ENCODE measurements around the gene RNASE2. TPM values are rescaled to one million over a fixed set of nuclear protein-coding genes. Genes with fewer than 3 reads are reported as not detected.
"Not testable (repeated sequence)": the region's sequence is repeated elsewhere in the genome, so short reads cannot be mapped to it uniquely, and the experiment has no call there.

Gene RNASE2
- total and polyA plus RNA-seq, 4 donors, result 0.50 to 5.8 (median 1.0) TPM

DNA sequence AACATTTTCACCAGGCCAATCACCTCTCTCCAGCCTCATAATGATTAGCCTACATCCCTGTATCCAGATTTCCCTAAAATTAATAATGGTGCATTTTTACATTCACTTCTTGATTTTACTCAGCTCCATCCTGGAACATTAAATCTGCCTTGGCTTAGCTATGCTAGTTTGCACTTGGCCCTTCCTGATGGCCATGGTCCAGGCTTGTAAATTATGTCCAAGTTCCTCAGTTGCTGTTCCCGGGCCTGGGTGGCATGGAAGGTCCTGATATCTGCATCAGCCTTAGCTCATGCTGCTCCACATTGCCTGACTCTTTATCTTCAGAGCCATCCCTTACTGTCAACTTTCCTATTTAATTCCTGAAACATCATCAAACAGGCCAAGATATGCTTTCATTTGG, 23.4 kb downstream of the RNASE2 start:
- WGBS (ENCODE audit: insufficient coverage), result 63% methylated on average over 1 of the region's 1 CpG

DNA sequence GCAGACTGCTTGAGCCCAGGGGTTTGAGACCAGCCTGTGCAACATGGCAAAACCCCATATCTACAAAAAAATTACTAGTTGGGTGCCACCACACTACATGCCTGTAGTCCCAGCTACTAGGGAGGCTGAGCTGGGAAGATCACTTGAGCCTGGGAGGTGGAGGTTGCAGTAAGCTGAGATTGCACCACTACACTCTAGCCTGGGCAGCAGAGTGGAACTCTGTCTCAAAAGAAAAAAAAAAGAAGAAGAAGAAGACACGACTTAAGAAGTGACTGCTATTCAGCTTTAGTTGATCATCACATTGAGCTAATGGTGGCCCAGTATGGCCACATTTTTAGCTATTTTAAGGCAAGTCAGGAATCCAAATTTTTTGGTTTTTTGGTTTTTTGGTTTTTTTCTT, 25.6 kb downstream of the RNASE2 start:
- no peak overlapping the region for H3K4me3 ChIP-seq (ENCODE audit: low read depth, low read length)
- 89% methylated on average over 1 of the region's 1 CpG for WGBS (ENCODE audit: insufficient coverage)
- H3K27me3 ChIP-seq (ENCODE audit: control insufficient read depth, insufficient read depth, low read length), result no peaks in the 10 kb centered on the region
- H3K9me3 ChIP-seq (ENCODE audit: control insufficient read depth, insufficient read depth, low read length), result no peaks in the 10 kb centered on the region
- H3K27ac ChIP-seq (ENCODE audit: low read depth, low read length), result no peak overlapping the region
- no peaks in the 10 kb centered on the region for H3K36me3 ChIP-seq (ENCODE audit: control insufficient read depth, insufficient read depth, low read length)
- DNase-seq (ENCODE audit: low read depth in 4 of 6, low spot score in 6 of 6), result no peak
- H3K4me1 ChIP-seq (ENCODE audit: control insufficient read depth, insufficient read depth, low read length), result no peaks in the 10 kb centered on the region

More for the DNA sequence above, 23.4 kb downstream of the RNASE2 start:
- H3K9me3 ChIP-seq (ENCODE audit: control insufficient read depth, insufficient read depth, low read length), result no peaks in the 10 kb centered on the region
- no peaks in the 10 kb centered on the region for H3K4me1 ChIP-seq (ENCODE audit: control insufficient read depth, insufficient read depth, low read length)
- no peaks in the 10 kb centered on the region for H3K27me3 ChIP-seq (ENCODE audit: control insufficient read depth, insufficient read depth, low read length)
- no peaks in the 10 kb centered on the region for H3K36me3 ChIP-seq (ENCODE audit: control insufficient read depth, insufficient read depth, low read length)
- no peak overlapping the region for H3K4me3 ChIP-seq (ENCODE audit: low read depth, low read length)
- DNase-seq (ENCODE audit: low read depth in 4 of 6, low spot score in 6 of 6), result no peak
- no peak overlapping the region for H3K27ac ChIP-seq (ENCODE audit: low read depth, low read length)

GRCh38 chr14:20982646-20983369, 27.5 kb downstream of the RNASE2 start:
- H3K9me3 ChIP-seq (ENCODE audit: control insufficient read depth, insufficient read depth, low read length), result no peaks in the 10 kb centered on the region
- WGBS (ENCODE audit: insufficient coverage), result no CpG with 5 or more reads among the region's 2 CpGs
- no peaks in the 10 kb centered on the region for H3K36me3 ChIP-seq (ENCODE audit: control insufficient read depth, insufficient read depth, low read length)
- no peak for DNase-seq (ENCODE audit: low read depth in 4 of 6, low spot score in 6 of 6)
- no peaks in the 10 kb centered on the region for H3K4me1 ChIP-seq (ENCODE audit: control insufficient read depth, insufficient read depth, low read length)
- H3K4me3 ChIP-seq (ENCODE audit: low read depth, low read length), result no peak overlapping the region
- no peak overlapping the region for H3K27ac ChIP-seq (ENCODE audit: low read depth, low read length)
- H3K27me3 ChIP-seq (ENCODE audit: control insufficient read depth, insufficient read depth, low read length), result no peaks in the 10 kb centered on the region

- H3K9me3 ChIP-seq (ENCODE audit: control insufficient read depth, insufficient read depth, low read length); H3K4me1 ChIP-seq (ENCODE audit: control insufficient read depth, insufficient read depth, low read length); DNase-seq (ENCODE audit: low read depth in 4 of 6, low spot score in 6 of 6); H3K4me3 ChIP-seq (ENCODE audit: low read depth, low read length); H3K27me3 ChIP-seq (ENCODE audit: control insufficient read depth, insufficient read depth, low read length); H3K27ac ChIP-seq (ENCODE audit: low read depth, low read length); H3K36me3 ChIP-seq (ENCODE audit: control insufficient read depth, insufficient read depth, low read length): not testable (repeated sequence)
- WGBS (ENCODE audit: insufficient coverage), result 85% methylated on average over 2 of the region's 4 CpGs
Measured at GRCh38 chr14:20985650-20986049, 30.4 kb downstream of the RNASE2 start.

GRCh38 chr14:20986811-20987210, 31.5 kb downstream of the RNASE2 start:
- H3K9me3 ChIP-seq (ENCODE audit: control insufficient read depth, insufficient read depth, low read length), result no peaks in the 10 kb centered on the region
- H3K4me1 ChIP-seq (ENCODE audit: control insufficient read depth, insufficient read depth, low read length), result peaks cover 9% of the 10 kb centered on the region
- 25% methylated on average over 1 of the region's 2 CpGs for WGBS (ENCODE audit: insufficient coverage)
- no peaks in the 10 kb centered on the region for H3K27me3 ChIP-seq (ENCODE audit: control insufficient read depth, insufficient read depth, low read length)
- no peak overlapping the region for H3K4me3 ChIP-seq (ENCODE audit: low read depth, low read length)
- peak in 2 of 6 donors; percentile 1 to 50 for DNase-seq (ENCODE audit: low read depth in 4 of 6, low spot score in 6 of 6)
- H3K36me3 ChIP-seq (ENCODE audit: control insufficient read depth, insufficient read depth, low read length), result peaks cover 3% of the 10 kb centered on the region
- no peak overlapping the region for H3K27ac ChIP-seq (ENCODE audit: low read depth, low read length)

- Histone ChIP-seq H3K9me3 (ENCODE audit: control insufficient read depth, insufficient read depth, low read length) (no peaks in the 10 kb centered on the region), H3K4me1 (ENCODE audit: control insufficient read depth, insufficient read depth, low read length) (peaks cover 9% of the 10 kb centered on the region), H3K4me3 (ENCODE audit: low read depth, low read length) (peak overlapping the region; percentile 39), H3K27ac (ENCODE audit: low read depth, low read length) (peak overlapping the region; percentile 78), H3K36me3 (ENCODE audit: control insufficient read depth, insufficient read depth, low read length) (peaks cover 7% of the 10 kb centered on the region), H3K27me3 (ENCODE audit: control insufficient read depth, insufficient read depth, low read length) (no peaks in the 10 kb centered on the region)
- 96% methylated on average over 4 of the region's 15 CpGs for WGBS (ENCODE audit: insufficient coverage)
- peak in 2 of 6 donors; percentile 3 to 4 for DNase-seq (ENCODE audit: low read depth in 4 of 6, low spot score in 6 of 6)
Measured at GRCh38 chr14:20988717-20989470, 33.6 kb downstream of the RNASE2 start.

- H3K27me3 ChIP-seq (ENCODE audit: control insufficient read depth, insufficient read depth, low read length), result no peaks in the 10 kb centered on the region
- no peak for DNase-seq (ENCODE audit: low read depth in 4 of 6, low spot score in 6 of 6)
- no peaks in the 10 kb centered on the region for H3K9me3 ChIP-seq (ENCODE audit: control insufficient read depth, insufficient read depth, low read length)
- H3K4me1 ChIP-seq (ENCODE audit: control insufficient read depth, insufficient read depth, low read length), result peaks cover 9% of the 10 kb centered on the region
- peaks cover 12% of the 10 kb centered on the region for H3K36me3 ChIP-seq (ENCODE audit: control insufficient read depth, insufficient read depth, low read length)
- H3K4me3 ChIP-seq (ENCODE audit: low read depth, low read length), result peak overlapping the region; percentile 39
- H3K27ac ChIP-seq (ENCODE audit: low read depth, low read length), result peak overlapping the region; percentile 78
- 0% methylated on average over 2 of the region's 11 CpGs for WGBS (ENCODE audit: insufficient coverage)
Measured at GRCh38 chr14:20989471-20989786, 34.1 kb downstream of the RNASE2 start.

DNA sequence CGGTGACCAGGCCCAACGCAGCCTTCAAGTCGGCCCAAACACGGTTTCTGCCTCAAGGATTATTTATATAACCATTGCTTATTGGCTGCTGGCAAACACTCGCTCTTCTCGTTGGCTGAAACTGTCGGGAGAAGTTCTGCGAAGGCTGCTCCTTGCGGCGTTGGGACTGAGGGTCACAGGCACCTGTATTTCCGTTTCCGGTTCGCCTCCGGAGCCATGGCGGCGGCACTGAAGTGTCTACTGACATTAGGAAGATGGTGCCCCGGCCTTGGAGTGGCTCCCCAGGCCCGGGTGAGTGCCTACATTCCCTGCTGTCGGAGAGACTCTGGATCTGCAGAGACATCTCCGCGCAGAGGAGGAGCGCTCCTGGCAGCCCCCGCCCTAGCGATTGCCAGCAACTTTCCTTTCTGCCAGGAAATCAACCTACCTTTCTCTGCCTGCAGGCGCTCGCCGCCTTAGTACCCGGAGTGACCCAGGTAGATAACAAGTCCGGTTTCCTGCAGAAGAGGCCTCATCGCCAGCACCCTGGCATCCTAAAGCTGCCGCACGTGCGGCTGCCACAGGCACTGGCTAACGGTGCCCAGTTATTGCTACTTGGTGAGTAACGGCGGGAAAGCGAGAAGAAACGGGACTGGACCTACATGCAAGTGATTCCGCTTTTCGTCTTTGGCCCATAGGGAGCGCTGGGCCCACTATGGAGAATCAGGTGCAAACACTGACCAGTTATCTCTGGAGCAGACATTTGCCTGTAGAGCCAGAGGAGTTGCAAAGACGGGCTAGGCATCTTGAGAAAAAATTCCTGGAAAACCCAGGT, 34.7 kb downstream of the RNASE2 start, which contains the start of gene METTL17:
Gene METTL17 (plus strand): TSS at position 194 of the 814 bp plus-strand sequence. CDS start 23 bp downstream, at position 217.
- H3K27ac ChIP-seq (ENCODE audit: low read depth, low read length), result peak within 1 kb of the TSS; percentile 78
- peaks cover 9% of the 10 kb centered on the region for H3K4me1 ChIP-seq (ENCODE audit: control insufficient read depth, insufficient read depth, low read length)
- H3K9me3 ChIP-seq (ENCODE audit: control insufficient read depth, insufficient read depth, low read length), result no peaks in the 10 kb centered on the region
- DNase-seq (ENCODE audit: low read depth in 4 of 6, low spot score in 6 of 6), result peak; percentile 85 to 99 (median 90)
- H3K4me3 ChIP-seq (ENCODE audit: low read depth, low read length), result peak within 1 kb of the TSS; percentile 86
- WGBS (ENCODE audit: insufficient coverage), result under 1% methylated on average over 40 of the region's 42 CpGs
- H3K36me3 ChIP-seq (ENCODE audit: control insufficient read depth, insufficient read depth, low read length), result peaks cover 16% of the 10 kb centered on the region
- H3K27me3 ChIP-seq (ENCODE audit: control insufficient read depth, insufficient read depth, low read length), result no peaks in the 10 kb centered on the region

- H3K9me3 ChIP-seq (ENCODE audit: control insufficient read depth, insufficient read depth, low read length), result no peaks in the 10 kb centered on the region
- WGBS (ENCODE audit: insufficient coverage), result 98% methylated on average over 11 of the region's 14 CpGs
- H3K4me1 ChIP-seq (ENCODE audit: control insufficient read depth, insufficient read depth, low read length), result no peaks in the 10 kb centered on the region
- no peak overlapping the region for H3K27ac ChIP-seq (ENCODE audit: low read depth, low read length)
- no peak for DNase-seq (ENCODE audit: low read depth in 4 of 6, low spot score in 6 of 6)
- peaks cover 29% of the 10 kb centered on the region for H3K36me3 ChIP-seq (ENCODE audit: control insufficient read depth, insufficient read depth, low read length)
- H3K4me3 ChIP-seq (ENCODE audit: low read depth, low read length), result no peak overlapping the region
- H3K27me3 ChIP-seq (ENCODE audit: control insufficient read depth, insufficient read depth, low read length), result no peaks in the 10 kb centered on the region
Measured at GRCh38 chr14:20996521-20996920, 41.2 kb downstream of the RNASE2 start.

Data from spinal cord (tissue), 10 donors.